ENCODE data around the gene PHACTR3.

PHACTR3 gene

DNA sequence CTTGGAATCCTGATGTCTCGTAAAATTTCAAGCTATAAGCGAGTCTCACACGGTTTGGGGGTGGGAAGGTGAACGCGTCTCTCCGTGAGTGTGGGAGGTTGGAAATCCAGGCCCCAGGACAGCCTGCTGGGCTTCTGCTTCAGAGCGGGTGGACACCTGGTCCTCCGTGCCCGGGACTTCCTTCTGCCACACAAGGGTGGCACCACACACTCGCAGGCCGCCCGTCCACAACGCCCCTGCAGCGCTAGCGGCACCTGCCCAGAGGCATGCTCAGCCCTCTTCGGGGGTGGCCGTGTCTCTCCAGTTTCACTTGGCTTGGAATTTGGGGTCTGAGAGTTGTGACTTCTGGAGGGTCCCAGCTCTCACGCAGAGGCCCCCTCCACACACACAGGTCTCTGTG is 151.9 kb downstream of the PHACTR3 start:
- DNase-seq = no peak

DNA sequence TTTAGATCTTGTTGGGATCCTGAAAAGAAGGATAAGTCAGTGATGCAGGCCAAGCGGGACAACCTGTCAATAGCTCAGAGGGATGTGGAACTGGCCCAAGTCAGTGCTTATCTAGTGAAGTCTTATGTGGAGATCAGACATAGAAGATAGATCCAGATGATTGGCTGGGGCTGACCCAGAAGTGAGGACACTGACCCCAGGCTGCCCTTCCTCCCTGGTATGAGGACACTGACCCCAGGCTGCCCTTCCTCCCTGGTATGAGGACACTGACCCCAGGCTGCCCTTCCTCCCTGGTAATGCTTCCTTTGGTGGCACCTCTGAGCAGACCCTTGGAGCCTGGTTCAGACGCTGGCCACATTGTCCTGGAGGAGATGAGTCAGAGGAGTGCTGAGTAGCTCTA is 159.7 kb downstream of the PHACTR3 start:
- no peak for DNase-seq

DNA sequence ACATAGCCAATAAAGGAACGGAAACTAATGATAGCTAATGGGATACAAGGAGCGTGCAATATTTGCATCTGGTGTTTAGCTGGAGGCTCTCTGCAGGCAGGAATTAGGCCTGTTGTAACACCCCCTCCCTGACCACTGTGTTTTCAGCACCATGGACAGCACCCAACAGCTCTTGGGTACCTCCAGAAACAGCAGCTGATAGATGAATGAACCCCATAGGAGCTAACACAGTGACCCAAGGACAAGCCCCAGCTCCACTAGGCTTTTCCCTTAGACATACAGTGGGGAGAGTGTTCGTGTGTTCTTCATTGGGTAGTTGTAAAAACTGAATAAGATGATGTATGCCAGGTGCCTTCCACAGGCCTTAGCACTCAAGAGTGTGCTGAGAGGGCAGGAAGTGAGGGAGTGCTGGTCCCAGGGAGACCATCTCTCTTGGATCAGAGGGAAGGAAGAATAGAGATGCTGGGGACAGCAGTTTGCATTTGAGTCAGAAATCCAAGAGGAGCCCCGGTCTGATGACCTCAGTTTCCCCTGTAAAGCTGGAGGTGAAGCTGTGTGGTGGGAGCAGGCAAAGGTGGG is 161.3 kb downstream of the PHACTR3 start:
- DNase-seq = no peak

DNA sequence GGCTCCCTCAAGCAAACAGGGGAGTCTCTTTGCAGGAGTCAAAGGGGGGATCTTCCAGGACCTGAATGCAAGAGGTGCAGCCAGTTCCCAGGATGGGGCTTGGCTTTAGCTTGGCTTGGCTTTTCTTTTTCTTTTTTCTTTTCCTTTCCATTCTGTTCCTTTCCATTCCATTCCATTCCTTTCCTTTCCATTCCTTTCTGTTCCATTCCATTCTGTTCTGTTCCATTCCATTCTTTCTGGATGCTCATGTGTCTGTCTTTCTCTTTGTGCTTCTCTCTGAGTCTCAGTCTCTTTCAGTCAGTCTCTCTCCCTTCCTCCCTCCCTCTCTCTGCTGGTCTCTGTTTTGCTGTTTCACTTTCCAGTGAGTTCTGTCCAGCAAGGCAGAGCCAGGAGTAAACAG is 163.3 kb downstream of the PHACTR3 start:
- no peak for DNase-seq

DNA sequence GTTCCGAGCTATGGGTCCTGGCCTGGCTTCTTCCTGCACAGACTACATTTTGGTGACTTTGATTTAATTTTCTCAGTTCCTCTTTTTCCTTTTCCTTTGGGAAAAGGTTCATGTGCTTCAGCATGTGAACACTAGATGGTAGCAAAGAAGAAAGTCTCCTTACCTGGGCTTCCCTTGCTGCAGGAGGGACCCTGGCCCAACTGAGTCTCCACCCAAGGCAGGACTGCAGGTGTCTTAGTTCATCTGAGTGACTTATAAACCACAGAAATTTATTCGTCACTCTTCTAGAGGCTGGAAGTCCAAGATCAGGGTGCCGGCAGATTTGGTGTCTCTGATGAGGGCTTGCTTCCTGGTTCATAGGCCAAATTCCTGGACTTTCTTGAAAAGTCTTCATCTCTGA is 165.9 kb downstream of the PHACTR3 start:
- no peak for DNase-seq

DNA sequence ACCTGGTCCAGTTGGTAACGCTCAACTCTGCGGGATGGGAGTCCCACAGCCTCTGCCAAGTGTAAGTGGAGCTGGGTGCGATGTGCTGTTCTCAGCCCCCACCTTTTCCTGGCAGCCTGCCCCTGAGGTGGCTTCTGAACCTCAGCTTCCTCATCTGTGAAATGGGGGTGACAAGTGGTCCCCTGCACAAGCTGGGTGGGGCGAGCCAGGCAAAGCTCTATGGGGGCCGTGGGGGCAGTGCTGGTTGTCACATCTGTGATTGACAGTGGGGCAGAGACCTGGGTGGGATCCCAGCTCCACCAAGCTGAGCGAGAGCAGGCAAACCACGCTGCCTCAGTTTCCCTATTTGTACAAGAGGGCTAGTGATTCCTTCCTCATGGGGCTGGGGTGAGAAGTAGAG is 166.5 kb downstream of the PHACTR3 start:
- DNase-seq = no peak

DNA sequence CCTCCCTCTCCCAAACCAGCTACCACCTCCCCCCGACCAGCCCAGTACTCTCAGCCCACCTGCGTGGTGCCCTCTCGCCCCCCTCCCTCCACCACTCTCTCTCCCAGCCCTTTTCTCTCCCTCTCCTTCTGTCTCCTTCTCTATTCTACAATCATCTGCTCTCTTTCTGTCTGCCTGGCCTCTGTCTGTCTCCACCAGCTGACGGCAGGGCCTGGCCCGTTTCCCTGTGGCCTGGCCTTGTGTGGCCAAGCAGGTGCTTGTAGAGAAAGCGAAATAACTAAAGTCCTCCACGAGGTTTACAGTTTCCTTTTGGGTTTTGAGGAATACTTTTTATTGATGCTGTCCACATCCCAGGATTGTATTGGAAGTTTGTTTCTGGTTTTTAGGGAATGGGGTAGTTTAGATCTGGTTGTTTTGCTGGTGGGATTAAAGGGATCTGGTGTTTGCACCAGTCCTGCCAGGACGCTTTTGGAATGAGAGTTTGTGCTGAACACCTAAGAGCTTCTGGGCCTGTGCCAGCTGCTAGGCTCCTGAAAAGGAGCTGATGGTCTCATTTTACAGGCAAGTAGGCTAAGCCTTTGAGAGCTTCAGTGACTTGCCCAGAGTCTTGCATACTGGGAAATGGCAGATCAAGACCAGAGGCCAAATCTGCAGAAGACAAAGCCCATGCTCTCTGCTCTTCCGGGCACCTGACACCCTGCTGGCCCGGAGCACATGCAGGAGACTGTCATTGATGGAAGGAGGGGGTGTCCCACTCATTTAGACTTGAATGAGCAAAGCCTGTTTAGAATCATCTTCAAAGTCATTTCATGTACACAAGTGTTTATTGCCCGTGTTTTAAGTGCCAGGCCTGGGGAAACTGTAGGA is 167.4 kb downstream of the PHACTR3 start:
- no peak for DNase-seq

DNA sequence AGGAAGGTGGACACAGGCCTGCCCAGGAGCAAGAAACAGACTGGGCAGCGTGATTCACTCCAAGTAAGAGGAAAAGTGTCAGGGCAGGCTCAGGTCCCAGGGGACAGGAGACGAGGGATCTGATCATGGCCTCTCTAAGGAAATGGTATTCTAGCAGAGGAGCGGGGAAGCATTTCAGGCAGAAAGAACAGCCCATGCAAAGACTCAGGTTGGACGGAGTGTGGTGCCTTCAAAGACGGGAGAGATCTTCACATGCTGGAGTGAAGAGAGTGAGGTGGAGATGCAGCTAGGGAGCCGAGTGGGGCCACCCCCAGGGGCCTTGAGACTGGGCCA is 168.0 kb downstream of the PHACTR3 start:
- DNase-seq = no peak

DNA sequence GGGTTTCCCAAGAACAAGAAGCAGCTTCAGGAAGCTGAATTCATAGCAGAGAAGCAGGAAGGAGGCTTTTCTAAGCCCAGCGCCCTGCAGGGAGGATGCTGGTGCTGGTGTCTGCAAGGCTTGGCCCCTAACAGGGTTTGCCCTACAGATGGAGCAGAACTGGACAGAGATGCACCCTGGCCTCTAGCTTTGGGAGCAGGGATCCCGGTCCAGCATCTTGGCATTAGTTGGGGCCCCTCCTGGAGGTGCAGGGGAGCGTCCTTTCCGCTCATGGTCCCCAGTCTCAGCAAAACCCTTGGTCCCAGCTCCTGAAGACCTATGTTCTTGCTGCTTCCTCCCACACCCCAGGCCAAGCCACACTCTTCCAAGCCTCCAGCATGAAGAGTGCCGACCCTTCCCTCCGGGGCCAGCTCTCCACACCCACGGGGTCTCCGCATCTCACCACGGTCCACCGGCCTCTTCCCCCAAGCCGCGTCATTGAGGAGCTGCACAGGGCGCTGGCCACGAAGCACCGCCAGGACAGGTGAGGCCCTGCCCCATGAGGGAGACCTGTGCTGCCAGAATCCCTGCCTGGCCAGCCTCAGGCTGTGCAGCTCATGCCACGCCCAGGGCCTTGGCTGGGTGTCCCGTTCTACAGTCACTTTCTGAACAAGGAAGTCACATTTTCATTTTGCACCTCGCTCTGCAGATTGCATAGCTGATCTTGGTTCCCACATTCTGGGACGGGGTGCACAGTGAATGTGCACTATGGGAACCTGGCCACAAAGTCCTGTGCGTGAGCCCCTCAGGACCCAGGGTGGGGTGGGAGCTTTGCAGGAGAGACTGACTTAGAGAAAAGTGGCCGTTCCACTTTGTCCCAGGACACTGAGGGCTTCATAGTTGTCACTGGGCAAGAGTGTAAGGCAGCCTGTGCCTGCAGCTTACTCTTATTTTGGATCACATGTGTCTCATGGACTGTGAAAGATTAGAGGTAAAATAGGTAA is 168.9 kb downstream of the PHACTR3 start:
- DNase-seq = no peak

DNA sequence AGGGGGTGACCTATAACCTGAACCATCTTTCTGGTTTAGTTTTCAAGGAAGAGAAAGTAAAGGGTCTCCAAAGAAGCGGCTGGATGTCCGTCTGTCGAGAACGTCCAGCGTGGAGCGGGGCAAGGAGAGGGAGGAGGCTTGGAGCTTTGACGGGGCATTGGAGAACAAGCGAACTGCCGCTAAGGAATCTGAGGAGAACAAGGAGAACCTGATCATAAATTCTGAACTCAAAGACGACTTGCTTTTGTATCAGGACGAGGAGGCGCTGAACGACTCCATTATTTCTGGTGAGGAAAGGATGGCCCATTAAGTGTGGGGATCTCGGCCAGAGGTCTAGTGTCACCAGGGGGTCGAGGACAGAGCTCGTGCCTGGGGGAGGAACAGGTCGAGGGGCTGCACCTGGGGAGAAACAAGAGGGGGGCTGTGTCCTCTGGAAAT is 169.9 kb downstream of the PHACTR3 start:
- DNase-seq = no peak

DNA sequence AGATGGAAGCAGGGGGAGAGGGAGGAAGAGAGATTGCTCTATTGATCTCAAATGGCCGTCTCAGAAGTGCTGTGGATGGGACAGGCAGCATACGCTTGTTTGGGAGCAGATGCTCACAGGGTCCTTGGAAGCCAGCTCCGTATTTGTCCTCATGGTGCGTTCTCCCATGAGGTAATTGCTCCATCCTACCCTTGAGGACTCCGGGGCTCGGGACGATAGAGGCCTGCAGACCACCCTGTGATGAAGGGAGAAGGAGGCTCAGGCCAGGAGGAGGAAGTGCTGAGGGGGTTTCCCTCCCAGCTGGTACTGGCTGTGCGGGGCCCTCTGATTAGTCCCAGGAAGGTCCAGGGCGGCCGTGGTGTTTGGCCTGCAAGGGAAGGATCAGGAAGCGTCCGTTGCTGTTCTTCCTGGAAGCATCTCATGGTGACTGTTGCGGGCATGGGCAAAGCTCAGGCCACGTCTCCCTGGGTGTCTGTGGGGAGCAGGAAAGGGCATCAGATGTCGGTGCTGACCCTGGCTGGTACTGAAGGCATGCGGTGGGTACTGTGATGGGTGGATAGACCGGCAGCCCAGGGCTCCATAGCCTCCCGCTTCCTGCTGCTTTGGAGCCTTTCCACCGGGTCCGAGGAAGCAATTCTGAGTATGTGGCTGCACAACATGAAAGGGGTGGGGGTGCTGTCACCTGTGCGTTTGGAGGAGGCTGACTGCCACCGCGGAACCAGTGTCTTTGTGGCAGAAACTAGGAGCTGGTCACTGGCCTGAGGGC is 170.8 kb downstream of the PHACTR3 start:
- DNase-seq = no peak

DNA sequence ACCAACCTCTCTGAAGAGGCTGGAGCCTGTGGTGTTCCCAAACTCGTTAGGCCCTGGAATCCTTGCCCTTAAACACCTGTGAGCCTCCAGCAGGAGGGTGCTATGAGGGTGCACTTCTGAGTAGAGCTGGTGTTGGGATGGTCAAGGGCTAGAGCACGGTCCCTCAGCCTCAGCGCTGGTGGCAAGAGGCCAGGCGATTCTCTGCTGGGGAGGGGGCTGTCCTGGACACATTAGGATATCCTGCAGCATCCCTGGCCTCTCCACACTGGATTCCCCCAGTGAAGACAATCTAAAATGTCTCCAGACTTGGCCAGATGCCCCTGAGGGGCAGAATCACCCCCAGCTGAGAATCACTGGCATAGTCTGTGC is 171.3 kb downstream of the PHACTR3 start:
- no peak for DNase-seq

DNA sequence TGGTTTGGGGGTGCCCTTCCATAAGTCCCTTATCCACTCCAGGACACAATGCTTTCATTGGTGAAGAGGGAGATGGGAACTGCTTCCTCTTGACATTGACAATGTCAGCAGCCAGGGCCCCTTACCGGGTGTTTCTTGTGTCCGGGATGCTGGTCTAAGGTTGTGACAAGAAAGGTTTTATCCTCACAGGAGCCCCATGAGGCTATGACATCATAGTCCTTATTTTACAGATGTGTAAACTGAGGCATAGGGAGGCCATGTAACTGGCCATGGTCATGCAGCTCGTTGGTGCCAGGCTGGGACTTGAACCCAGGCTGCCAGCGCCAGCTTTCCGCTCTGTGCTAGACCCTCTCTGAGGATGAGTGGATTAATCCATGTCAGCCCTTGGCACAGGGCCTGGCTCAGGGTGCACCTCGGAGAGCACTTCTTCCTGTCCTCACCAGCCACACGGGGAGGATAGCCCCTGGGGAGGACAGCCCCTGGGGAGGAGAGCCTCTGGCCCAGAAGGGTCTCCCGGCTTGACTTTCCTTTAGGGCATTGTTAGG is 171.8 kb downstream of the PHACTR3 start:
- DNase-seq = no peak

DNA sequence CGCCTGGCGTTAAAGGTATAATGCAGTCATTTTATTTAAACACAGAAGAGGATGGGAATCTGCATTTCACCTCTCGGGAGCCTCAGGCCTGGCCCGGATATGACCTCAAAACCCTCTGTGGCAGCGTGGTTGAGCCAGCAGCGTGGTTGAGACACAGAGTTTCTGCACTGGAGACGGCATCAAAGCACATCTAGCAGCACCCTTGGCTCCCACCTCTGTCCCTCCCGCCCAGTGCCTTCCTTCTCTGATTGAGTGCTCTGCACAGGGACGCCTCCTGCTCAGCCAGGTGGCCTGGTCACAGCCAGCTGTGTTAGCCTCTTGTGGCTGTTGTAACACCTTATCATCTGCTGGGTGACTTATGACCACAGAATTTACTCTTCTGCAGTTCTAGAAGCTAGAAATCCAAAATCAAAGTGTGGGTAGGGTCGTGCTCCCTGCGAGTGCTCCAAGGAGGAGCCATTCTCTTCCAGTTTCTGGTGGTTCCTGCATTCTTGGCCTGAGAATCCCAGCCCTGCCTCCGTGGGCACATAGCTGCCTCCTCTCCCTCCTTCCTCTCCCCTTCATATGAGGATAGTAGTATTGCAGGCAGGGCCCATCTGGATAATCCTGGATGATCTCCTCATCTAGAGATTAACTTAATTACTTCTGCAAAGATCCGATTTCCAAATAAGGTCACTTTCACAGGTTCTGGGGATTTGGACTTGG is 172.4 kb downstream of the PHACTR3 start:
- DNase-seq = no peak

DNA sequence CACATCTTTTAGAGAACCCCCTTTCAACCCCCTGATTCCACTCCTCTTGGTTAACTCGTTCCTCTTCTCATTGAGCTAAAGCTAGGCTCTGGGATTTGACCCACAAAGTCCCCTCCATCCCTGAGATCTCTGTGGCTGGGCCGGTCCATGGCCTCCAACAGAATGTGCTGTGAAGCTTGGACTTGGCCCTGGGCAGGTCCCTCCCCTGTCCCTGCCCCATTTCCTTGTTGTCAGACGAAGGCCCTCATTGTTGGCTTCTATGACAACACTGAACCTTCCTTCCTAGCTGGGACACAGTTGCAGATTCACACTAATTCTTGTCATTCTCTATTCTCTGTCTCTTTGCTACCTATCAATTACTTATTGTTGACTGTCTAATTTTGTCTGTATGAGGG is 173.0 kb downstream of the PHACTR3 start:
- no peak for DNase-seq

DNA sequence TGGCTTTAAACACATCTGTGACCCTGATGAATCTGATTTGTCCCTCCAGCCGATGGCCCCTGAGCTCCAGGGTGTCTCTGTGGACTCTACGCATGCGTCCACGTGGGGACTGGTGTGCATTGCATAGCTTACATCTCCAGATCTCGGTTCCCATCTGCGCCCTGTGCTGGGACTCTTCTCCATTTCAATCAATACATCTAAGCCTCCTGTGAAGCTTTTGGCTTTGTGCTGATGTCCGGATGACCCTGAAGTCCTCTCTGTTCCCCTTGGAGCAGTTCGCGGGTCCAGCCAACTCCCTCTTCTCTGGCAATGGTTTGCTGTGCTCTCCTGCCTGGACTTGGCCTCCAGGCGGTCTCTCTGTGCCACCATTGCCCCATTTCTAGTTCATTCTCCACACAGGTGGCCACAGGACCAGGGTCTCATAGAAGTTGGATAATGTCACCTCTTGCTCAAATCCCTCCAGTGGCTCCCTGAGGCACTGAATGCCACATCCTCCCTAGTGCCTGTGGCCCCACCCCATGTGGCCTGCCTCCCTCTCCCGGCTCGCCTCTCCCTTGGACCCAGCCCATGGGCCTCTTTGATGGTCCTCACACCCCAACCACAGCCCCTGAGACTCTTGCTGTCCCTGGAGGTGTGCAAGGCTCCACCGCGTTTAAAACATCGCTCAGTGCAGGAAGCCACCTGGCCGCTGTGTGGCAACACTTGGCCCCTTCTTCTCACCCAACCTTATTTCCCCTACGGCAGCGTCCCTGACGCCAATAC is 173.7 kb downstream of the PHACTR3 start:
- no peak for DNase-seq

DNA sequence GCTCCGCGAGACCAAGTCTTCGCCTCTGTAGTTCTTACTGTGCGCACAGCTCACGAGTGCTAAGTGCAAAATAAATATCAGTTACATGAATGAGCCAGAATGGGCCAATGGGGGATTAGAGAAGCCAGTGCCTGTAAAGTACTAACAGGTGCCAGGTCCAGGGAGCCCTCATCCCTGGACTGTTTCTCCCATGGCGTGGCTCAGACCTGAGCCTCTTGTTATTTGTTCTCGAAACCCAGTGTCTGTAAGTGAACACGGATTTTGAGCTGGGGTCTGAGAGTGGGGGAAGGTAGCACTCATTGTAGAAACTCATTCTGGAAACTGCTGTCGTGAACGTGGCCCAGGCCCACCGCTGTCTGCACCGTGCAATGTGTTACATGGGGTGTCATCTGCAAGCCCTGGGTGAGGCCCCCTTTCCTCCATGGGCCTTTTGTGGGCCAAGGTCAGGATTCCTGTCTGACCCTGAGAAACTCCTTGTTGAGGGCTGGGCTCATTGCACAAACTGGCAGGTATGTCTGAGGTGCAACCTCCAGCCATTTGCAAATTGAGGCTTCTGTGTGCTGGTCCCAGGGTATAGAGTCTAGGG is 174.4 kb downstream of the PHACTR3 start:
- no peak for DNase-seq

DNA sequence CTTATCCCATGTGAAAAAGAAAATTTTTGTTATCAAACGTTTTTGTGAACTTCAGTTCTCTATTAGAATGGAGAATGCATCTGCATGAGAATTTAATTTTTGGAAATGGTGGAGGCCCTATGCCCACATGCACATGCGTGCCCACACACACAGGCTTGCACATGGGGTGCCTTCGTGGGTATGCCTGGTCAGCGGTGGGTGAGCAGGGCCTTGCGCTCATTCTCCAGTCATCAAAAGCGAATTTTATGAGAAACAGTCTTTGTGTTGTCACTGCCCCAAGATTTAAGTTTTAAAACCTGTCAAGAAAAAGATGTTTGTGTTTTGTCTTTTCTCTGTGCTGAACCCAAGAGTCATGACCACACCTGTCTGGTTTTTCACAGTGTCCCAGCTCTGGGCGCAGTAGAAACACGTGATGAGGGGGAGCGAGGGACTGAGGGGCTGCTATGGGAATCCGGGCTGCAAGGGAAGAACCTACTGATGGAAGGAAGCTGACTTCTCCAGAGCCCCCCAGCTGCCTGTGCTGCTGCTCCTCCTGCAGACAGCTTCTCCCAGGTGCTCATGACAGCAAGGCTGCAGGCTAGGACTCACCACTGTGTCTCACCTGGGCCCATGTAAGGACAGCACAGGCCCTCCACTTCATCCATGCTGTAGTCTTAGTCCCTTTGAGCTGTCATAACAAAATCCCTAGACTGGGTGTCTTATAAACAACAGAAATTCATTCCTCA is 175.5 kb downstream of the PHACTR3 start:
- DNase-seq = no peak

DNA sequence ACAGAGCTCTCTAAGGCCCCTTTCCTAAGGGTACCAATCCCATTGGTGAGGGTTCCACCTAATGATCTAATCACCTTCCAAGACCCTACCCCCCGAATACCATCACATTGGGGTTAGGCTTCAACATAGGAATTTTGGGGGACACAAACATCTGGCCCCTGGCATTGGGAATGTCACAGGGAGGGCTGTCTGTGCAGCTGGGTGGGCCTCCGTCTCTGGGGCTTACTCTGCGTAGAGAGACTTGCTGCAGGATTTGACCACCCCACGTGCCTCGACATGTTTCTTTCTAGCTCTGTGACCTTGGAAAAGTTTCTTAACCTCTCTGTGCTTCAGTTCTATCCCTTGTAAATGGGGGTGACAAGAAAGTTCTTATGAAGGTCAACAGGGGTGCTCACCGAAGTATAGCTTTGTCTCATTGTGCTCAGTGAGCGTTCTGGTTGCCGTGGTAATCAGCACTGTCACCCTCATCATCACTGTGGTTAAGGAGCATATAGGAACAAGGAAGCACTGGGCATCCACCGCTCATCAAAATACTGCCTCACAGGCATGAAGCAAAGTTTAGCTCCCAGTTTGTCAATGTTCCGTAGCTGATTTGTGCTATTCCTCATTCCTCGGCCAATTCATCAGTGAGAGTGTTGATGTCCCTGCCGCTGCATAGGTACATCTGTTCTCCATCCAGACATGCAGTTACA is 176.3 kb downstream of the PHACTR3 start:
- DNase-seq = no peak
